GM19395 (cell line): ENCODE data around the gene RALGAPA2.
"Not testable (repeated sequence)": the region's sequence is repeated elsewhere in the genome, so short reads cannot be mapped to it uniquely, and the experiment has no call there.

Experiments
- ATAC-seq: cut with Tn5 transposase; IDR thresholded peaks from one replicate; pipeline ENCODE4 v1.9.1; 2021; ENCODE audit warnings: mild to moderate bottlenecking, moderate library complexity; ENCODE audit not compliant: unreplicated experiment

RALGAPA2 gene

GRCh38 chr20:20358801-20359200 lies 353.6 kb downstream of the RALGAPA2 start:
- no peak for ATAC-seq

- ATAC-seq, result not testable (repeated sequence)
Measured at GRCh38 chr20:20355503-20355902, 356.9 kb downstream of the RALGAPA2 start.

- no peak for ATAC-seq
Measured at GRCh38 chr20:20353576-20353975, 358.9 kb downstream of the RALGAPA2 start.

- no peak for ATAC-seq
Measured at GRCh38 chr20:20344476-20344875, 368.0 kb downstream of the RALGAPA2 start.

GRCh38 chr20:20343932-20344331 lies 368.5 kb downstream of the RALGAPA2 start:
- ATAC-seq, result no peak
